Measurements from ENCODE around the gene PHRF1.
"Not testable (repeated sequence)": the region's sequence is repeated elsewhere in the genome, so short reads cannot be mapped to it uniquely, and the experiment has no call there.

Gene PHRF1

GRCh38 chr11:635945-636510 lies 59.8 kb downstream of the PHRF1 start:
- DNase-seq (ENCODE audit: low spot score) = no peak

GRCh38 chr11:636511-637332 lies 60.5 kb downstream of the PHRF1 start, which contains the start of gene DRD4:
DRD4 (plus strand) TSS chr11:637269; CDS start chr11:637305, 36 bp downstream.
- no peak for DNase-seq (ENCODE audit: low spot score)

GRCh38 chr11:637333-637592 lies 61.0 kb downstream of the PHRF1 start:
- no peak for DNase-seq (ENCODE audit: low spot score)

GRCh38 chr11:637593-638521 lies 61.6 kb downstream of the PHRF1 start:
- DNase-seq (ENCODE audit: low spot score) = no peak

- no peak for DNase-seq (ENCODE audit: low spot score)
These were observed 62.5 kb downstream of the PHRF1 start for GRCh38 chr11:638631-639331.

- no peak for DNase-seq (ENCODE audit: low spot score)
These were observed 63.2 kb downstream of the PHRF1 start for GRCh38 chr11:639332-639955.

GRCh38 chr11:640021-640706 lies 63.9 kb downstream of the PHRF1 start:
- DNase-seq (ENCODE audit: low spot score) = no peak

- DNase-seq (ENCODE audit: low spot score) = no peak
These were observed 65.6 kb downstream of the PHRF1 start for GRCh38 chr11:641806-642370.

GRCh38 chr11:643366-643765 lies 67.1 kb downstream of the PHRF1 start:
- DNase-seq (ENCODE audit: low spot score) = no peak

GRCh38 chr11:643849-644738 lies 67.8 kb downstream of the PHRF1 start:
- no peak for DNase-seq (ENCODE audit: low spot score)

- no peak for DNase-seq (ENCODE audit: low spot score)
These were observed 69.3 kb downstream of the PHRF1 start for GRCh38 chr11:645536-645935.

- no peak for DNase-seq (ENCODE audit: low spot score)
These were observed 69.9 kb downstream of the PHRF1 start for GRCh38 chr11:646214-646613.

GRCh38 chr11:647672-648158 lies 71.4 kb downstream of the PHRF1 start:
- DNase-seq (ENCODE audit: low spot score) = not testable (repeated sequence)

GRCh38 chr11:650482-650881 lies 74.2 kb downstream of the PHRF1 start:
- DNase-seq (ENCODE audit: low spot score) = no peak

GRCh38 chr11:653136-653535 lies 76.9 kb downstream of the PHRF1 start:
- not testable (repeated sequence) for DNase-seq (ENCODE audit: low spot score)

- no peak for DNase-seq (ENCODE audit: low spot score)
These were observed 77.6 kb downstream of the PHRF1 start for GRCh38 chr11:653837-654236.

GRCh38 chr11:654444-654843 lies 78.2 kb downstream of the PHRF1 start:
- not testable (repeated sequence) for DNase-seq (ENCODE audit: low spot score)

- DNase-seq (ENCODE audit: low spot score) = no peak
These were observed 78.9 kb downstream of the PHRF1 start for GRCh38 chr11:655036-655726.

GRCh38 chr11:656426-656825 lies 80.2 kb downstream of the PHRF1 start:
- no peak for DNase-seq (ENCODE audit: low spot score)

All from Ammon's horn (tissue), 1 donor.